Measurements from ENCODE around the gene GBF1. TPM values are rescaled to one million over a fixed set of nuclear protein-coding genes. Genes with fewer than 3 reads are reported as not detected.

GBF1 gene
- total RNA-seq, 1 donor from 2014 or later = 24.0 TPM

DNA sequence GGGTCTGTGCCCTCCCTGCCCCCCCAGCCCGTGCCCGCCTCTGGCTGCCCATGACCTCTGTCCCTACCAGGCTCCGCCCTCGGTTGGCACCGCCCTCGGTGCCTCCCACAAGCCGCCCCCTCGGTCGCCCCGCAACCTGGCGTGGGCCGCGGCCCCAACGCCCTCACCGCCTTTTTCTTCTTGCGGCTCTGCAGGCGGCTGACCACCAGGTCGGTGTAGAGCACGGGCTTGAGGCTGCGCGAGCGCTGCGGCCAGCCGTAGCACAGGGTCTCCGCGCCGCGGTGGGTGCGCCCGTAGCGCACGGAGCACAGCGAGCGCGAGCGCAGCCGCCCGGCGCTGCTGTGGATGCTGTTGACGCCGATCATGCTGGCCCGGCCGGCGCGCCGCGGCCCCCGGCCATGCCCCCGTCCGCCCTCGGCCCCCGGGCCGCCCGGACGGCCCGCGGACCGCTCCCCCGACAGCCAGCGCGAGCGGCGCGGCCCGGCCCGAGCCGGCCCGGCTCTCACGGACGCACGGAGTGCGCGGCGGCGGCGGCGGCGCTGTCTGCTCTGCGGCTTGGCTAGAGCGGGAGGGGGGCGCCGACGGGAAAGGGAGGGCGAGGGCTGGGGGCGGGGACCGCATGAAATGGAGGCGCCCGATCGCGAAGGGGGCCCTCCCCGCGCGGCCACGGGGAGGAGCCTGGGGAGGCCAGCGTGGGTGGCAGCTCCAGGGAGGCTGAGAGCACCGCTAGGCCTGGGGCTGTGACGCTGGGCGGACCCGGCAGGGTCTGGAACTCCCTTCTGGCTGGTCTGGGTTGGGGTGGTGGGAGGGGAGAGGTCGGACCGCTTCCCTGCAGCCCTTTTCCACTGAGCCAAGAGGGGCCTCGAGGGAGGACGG lies 163.6 kb downstream of the GBF1 start:
- ATAC-seq = peak; percentile 3

DNA sequence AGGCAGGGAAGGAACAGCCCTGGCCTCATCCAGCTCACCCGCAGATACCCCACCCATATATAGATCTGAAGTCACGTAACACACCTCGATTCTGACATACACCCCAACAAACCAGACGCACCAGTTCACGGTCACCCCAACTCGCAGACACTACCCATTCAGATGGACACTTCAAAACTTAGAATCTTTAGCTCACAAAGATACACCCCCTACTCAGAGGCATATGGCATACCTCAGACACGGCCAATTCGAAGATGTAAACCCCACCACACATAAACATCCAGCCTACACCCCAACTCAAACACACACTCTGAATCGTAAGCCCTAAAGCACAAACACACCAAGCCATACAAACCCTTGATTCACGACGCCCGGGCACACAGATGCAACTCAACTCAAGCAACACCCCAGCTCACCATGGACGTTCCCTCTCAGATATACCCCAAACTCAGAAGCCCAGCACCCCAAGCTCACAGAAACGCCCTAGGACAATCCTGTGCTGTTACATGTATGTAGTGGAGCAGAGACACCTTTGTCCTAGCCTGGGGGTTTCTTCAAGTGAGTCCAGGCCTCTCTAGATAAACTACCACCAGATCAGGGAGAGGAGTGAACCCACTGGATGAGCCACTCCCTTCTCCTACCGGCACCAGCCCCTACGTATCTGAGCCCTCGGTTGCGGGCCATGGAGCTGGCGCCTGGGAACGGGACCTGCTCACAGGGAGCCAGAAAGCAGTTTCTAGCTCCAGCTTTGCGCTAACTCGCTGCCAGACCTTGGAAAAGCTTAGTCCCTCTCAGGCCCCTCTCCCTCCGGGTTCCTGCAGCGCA lies 164.5 kb downstream of the GBF1 start:
- peak; percentile 11 for ATAC-seq

DNA sequence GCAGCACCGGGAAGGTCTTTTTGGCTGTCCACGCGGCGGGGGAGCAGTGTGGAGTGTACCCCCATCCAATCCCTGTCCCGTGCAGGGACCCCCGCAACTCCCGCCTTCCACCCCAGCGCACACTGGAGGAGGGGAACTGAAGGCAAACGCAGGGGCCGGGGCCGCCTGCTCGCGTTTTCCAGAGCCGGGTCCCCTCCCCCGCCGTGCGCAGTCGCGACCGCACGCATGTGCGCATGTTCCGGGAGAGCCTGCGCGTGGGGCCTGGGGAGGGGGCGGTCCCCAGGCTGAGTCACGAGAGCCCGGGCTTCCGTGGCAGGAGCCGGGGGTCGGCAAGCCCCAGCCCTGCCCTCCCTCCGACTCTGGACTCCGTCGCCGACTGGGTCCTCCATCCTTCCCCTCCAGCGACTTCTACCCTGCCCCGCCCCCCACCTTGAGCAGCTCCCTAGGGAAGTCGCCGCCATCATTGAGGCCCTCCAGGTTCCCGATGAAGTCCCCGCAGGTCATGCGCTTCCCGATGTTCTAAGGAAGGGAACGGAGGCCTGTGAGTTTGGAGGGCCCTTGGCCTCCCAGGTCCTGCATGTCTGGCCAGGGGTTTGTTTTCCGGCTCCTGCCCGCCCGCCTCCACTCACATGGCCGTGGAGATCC lies 165.2 kb downstream of the GBF1 start:
- no peak for ATAC-seq

DNA sequence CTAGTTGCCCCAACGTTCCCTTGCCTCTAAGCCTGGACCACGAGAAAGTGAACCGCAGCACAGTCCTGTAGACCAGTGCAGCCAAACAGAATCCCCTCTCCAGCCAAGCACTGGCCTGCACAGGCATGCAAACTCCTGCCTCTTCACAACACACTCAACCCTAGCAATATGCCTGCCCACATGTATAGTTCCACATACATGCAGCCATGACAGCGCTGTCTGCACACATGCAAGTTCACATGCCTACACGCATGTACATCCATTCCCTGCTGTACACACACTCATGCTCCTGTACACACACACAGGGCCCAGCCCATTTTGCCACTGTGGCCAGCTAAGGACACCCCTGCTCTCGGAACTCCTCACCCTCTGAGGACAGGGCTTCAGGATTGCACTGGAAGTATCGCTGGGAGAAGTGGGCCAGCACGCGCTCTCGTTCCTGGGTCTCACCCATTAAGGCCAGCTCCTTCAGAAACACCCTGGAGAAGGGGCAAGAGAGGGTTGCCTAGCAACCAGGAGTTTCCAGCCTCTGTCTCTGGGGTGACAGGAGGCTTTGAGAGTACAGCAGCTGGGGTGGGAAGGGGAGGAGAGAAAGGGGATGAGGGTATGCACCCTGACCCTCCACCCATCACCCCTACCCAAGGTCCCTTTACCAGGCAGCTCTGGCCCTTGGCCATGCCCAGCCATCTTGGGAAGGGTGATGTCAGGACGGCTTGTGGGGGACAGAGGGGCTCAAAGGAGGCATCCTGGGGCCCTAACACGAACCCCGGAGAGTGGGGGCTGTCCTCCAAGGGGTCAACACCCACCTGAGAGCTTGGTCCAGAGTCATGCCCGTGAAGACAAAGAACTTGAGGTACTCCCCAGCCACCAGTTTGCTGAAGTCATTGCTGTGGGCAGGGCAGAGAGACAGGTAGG lies 166.3 kb downstream of the GBF1 start:
- no peak for ATAC-seq

DNA sequence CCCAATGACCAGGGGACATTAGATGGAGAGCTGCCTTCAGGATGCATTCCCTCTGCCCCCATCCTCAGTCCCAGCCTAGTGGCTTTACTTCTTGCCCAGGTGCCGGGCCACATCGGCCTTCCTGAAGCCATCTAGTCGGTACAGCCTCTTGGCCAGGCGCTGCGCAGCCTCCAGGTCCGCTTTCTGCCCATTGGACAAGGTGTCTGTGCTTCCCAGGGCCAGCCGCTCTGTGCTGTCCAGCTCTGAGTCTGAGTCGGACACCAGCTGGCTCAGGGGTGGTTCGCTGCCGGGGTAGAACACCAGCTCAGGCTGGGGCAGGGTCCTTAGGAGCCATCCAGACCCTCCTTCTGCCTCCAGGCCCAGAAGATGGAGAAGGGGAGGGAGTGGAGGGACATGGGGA lies 167.0 kb downstream of the GBF1 start:
- ATAC-seq = no peak

DNA sequence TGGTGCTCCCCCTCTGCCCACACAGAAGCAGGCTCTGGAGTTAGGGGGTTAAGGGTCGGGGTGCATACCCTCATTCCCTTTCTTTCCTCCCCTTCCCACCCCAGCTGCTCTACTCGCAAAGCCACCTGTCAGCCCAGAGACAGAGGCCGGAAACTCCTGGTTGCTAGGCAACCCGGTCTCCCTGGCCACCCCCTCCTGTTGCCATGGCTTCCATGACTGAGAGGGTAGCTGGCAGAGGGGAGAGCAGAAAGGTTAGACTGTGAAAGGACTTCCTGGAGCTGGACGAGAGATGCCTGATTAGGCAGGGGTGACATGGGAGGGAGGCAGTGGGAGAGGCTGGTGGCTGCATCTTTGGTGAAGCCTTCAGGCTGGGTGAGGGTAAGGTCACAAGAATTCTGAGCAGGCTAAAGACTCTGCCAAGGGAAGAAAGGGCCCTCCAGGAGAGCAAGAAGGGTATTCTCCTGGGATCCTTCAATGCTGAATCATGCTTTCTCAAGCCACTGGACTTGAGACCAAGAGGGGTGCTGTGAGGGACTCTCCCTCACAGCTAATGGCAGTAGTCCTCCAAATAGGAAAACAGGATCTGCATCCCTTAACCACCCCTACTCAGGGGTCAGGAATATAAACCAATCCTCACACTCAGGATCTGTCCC lies 167.8 kb downstream of the GBF1 start:
- ATAC-seq = no peak

DNA sequence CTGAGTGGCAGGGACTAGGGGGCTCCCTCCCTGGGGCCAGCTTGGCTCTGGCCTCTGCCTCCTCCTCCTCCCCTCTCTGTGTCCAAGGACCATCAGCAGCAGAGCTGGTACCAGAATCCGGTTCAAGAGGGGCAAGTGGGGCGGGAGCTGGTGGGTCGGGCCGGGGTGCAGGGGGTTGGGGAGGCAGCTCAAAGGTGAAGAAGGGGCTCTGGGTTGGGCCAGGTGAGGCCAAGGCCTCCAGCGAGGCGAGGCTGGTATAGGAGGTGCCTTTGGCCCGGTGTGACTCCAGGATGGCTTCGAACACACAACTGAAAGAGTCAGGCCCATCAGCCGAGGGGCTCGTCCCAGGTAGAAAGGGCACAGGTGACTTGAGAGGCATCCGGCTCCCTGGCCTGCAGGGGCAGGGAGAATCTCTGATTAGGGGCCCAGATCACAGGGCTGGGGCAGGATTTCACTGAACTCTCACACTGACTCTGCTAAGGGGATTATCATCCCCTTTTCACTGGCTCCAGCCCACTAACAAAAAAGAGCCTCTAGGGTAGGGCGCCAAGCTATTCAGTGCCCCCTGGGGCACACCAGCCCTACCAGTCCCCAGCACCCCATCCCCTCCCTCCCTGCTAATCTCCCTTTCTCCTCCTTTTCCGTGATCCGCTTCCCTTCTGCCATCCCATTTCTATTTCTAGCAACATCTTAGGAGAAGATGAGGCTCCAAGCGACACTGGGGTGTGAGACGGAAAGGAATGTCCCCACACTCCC lies 168.7 kb downstream of the GBF1 start:
- no peak for ATAC-seq

DNA sequence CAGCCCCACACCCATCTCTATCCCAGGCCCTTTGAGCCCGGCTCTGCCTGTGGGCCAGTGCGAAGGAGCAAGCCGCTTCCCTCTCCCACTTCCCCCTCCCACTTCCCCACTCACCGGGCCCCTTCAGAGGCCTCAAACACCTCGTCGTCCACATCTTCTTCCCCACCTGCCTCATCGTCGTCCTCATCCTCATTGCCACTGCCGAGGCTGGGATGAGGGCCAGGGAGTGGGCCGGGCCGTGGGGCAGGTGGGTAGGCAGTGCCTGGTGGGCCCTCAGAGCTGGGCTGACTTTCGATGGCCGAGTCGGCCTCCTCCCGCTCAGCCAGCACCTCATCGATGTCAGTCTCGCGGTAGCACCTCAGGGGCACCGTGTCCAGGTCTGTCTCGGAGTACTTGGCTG lies 169.4 kb downstream of the GBF1 start:
- ATAC-seq = no peak

DNA sequence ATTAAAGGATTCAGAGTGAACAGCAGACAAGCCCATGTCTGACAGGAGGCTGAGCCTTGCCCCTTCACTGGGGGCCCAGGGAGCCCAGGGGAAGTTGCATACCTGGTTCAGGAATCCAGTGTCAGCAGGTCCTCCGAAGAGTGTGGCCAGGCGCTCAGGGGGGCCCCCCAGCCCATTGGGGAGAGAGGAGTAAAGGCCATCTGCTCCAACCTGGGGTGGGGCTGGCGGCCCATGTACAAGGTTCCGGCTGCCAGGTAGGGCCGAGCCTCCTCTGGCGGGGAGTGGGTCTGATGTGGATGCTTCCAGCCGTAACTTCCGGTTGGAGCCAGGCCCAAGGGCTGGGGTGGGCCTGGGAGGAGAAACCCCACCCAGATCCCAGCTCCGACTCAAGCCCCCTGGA lies 171.0 kb downstream of the GBF1 start:
- ATAC-seq = no peak

DNA sequence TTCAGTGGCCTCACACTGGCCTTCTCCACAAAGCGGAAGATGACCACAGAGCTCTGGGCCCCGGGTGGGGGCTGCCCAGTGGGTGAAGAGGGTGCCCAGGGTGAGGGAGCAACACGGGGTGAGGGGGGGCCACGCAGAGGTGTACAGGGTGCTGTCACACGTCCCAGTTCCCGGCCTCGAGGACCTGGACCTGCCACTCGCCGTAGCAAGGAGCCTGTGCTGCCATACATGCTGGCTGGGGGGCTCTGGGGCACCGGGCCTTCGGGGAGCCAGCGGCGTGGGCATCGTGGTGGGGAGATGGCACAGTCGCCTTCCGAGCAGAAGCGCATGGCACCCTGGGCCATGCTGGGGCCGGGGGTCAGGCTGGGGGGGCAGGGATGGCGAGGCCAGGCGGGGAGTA lies 171.4 kb downstream of the GBF1 start:
- ATAC-seq = no peak

DNA sequence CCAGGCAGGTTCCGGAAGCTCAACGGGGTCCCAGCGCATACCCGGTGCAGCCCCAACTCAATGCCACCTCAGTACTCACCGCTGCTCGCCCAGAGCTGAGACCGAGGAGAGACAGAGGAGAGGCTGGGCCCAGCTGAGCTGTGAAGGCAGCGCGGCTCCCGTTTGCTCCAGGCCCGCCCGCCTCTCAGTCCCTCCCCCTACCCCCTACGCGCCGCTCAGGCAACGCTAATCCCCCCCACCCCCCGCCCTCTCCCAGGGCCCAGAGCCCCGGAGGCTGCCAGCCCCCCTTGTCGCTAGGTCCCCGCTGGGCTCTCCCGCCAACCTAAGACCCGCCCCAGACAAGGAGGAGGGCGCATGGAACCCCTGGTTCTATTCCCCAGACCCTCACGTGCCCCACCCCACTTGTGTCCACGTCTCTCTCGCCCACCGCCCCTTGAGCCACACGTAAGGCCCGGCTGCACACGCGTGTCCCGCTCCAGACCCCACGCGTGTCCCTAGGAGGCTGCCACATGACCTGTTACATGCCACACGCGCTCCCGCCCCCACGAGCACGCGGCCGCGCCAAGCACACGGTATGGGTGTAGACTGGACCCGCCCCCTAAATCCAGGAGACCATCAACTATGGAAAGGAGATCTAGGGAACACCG lies 173.4 kb downstream of the GBF1 start, which contains the start of gene PSD:
PSD (minus strand) TSS at position 164 of the 647 bp plus-strand sequence. CDS start 1,747 bp downstream, outside the sequence.
- no peak for ATAC-seq

DNA sequence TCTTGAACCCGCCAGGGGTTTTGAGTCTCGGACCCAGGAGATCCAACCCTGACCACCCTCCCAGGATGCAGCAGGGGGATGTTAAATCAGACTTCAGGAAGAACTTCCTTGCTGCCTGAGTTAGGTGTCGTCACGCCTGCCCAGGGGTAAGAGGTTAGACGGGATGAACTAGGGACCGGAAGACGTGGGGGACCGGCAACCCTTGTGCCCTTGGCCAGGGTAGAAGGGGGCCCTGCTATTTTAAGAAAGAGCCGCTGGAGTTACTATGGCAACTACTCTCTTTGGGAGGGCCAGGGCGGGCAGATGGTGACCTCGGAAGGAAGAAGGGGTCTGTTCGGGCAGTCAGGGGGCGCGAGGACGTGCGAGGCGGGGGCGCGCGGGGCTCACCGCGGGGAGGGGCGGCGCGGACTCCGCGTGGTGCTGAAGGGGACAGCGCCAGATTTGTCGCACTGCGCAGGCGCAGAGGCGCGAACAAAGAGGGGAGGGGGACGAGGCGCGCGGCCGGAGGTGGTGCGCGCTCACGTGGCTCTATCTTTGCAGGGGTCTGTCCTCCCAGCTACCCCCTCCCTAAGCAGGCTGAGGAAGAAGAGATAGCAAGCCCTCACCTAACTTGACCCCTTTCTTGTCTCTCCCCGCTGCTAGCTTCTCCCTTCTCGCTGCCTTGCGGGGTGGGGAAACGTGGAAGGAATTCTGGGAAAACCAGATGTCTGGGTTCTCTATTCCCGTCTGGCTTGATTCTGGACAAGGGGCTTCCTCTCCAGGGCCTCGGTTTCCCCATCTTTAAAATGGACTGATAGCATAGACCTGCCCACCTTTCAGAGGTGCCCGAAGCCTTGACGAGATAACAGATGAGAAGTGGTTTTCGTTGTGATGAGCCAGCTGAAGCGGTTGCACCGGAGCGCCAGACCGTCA lies 174.2 kb downstream of the GBF1 start:
- no peak for ATAC-seq

DNA sequence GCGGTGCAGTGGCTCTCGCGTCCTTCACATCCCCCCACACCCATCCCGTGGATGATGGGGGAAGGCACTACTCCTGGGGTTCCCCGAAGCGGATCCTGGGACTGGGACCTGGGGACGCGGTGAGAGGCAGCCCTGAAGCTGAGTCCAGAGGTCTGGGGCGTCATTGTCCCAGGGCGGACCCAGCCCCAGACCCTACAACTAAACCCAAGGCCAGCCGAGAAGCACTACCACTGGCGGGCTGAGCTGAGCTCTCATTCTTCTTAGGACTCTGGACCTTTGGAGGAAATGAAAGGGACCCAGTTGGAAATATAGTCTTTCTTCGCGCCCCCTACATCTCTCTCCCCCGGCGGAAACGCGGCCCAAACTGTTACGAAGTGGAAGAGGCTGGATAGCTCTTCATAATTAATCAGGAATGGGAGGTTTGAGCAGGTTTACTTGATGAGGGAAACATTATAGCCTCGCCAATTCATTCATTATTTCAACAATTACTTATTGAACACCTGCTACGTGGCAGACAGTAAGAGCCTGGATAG lies 174.9 kb downstream of the GBF1 start:
- no peak for ATAC-seq

DNA sequence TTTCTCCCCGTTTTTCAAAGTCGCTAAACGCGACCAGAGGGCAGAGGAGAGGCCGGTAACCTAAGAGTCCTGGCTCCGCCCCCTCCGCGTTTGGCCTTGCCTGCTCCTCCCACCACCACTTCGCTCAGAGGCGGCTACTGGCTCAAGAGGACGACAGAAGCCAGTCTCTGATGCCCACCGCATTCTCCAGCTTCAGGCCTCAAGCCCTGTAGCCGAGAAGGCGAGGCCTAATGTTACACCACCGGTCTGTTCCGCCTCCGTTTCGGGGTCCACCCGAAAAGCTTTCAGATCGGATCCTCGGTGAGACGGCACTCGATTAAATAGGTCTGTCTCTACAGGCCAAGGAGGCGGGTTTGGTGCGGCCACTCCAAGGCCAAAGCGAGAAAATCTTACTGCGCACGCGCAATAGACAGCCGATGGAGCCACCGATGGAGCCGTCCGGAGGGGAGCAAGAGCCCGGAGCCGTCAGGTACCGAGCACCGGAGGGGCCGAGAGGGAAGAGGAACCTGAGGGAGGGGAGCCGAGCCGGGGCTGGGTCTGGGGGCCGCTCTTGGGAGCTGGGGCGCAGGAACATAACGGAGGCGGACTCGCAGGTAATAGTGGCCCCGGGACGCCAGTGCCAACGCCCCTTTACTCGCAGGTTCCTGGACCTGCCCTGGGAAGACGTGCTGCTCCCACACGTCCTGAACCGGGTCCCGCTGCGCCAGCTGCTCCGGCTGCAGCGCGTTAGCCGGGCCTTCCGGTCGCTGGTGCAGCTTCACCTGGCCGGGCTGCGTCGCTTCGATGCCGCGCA lies 175.6 kb downstream of the GBF1 start, which contains the start of gene FBXL15:
FBXL15 (plus strand) TSS at position 123 of the 793 bp plus-strand sequence; CDS start at position 417, 294 bp downstream.
- ATAC-seq = peak; percentile 80

DNA sequence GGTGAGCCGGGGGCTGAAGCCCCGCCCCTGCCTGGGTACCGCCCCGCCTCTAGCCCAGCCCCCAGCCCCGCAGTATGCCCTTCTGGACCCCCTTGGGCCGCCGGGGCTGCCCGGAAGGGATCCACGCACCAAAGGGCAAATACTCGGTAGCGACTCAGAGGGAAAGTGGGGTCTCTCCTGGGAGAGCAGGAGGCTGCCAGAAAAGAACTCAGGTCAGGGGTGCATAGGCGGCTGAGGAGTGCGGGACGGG lies 176.1 kb downstream of the GBF1 start:
- ATAC-seq = peak; percentile 0

DNA sequence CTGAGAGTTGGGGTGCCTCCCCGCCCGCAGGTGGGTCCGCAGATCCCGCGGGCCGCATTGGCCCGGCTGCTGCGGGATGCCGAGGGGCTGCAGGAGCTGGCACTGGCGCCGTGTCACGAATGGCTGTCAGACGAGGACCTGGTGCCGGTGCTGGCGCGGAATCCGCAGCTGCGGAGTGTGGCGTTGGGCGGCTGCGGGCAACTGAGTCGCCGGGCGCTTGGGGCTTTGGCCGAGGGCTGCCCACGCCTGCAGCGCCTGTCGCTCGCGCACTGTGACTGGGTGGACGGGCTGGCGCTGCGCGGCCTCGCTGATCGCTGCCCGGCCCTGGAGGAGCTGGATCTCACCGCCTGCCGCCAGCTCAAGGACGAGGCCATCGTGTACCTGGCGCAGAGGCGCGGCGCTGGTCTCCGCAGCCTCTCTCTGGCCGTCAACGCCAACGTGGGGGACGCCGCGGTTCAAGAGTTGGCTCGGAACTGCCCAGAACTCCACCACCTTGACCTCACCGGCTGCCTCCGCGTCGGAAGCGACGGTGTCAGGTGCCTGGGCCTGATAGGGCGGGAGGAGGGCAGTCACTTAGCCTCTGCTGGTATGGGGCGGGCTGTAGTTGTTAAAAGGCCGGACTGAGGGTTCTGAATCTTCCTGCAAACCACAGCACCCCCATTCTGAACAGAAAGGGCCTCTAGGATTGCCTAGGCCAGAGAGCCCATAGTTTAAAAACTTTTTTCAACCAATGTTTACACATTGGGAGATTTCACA lies 176.6 kb downstream of the GBF1 start:
- ATAC-seq = peak; percentile 47

DNA sequence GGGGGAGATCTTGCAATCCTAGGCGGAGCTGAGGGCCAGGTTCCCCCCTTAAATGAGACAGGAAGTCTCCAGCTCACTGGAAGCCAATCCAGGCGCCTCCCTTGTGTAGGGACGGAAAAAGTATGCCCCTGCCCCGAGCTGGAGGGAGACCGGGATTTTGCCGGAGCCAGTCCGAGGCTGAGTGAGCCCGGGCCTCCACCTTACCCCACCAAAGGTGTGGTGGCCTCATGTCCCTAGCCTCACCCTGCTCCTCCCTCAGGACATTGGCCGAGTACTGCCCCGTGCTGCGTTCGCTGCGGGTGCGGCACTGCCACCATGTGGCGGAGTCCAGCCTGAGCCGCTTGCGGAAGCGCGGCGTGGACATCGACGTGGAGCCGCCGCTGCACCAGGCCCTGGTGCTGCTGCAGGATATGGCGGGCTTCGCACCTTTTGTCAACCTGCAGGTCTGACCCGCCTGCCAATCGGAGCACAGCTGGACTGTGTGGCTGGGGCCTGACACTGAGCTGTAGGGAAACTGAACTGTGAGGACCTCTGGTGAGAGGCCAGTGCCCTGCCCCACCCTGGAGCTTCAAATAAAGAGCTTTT lies 177.3 kb downstream of the GBF1 start:
- ATAC-seq = peak; percentile 63

Data from esophagus mucosa (tissue), 1 donor.